IPS-NIHi7 (cell line): ENCODE data around the gene TRPT1.

ENCODE experiments used
- DNase-seq: peaks from one replicate; pipeline ENCODE4 v3.0.0; 2012; ENCODE audit warnings: mixed read lengths; ENCODE audit errors: extremely low spot score

Gene TRPT1

DNA sequence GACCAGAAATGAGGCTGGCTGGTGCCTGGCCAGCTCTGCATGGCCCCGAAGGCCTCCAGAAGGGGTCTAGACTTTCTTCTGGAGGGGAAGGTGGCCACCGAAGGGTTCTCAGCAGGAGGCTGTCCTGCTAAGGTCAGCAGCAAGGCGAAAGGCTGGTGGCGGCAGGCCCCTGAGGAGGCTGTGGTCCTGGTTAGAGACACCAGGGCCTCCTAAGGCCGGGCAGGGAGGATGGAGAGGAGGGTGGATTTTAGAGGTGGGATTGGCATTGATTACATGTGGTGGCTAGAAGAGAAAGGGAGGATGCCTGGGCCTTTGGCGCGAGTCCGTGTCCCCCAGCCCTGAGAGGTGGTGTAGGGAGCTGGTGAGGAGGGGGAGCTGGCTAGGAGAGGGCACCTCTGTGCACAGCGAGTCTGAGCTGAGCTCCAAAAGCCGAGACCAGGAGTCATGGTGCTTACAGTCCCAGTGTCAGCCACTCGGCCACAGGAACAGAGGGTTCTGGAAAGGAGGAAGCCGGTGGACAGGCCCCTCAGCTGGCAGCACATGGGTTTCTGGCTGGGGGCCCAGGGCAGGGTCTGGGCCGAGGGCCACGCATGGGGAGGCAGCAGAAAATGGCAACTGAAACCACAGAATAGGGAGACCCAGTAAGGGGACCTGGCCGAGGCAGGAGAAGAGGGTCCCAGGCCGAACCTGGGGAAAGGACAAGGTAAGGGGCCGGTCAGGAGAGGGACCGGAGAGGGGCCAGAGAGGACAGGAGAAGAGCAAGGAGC, 17.0 kb downstream of the TRPT1 start:
- no peak for DNase-seq

DNA sequence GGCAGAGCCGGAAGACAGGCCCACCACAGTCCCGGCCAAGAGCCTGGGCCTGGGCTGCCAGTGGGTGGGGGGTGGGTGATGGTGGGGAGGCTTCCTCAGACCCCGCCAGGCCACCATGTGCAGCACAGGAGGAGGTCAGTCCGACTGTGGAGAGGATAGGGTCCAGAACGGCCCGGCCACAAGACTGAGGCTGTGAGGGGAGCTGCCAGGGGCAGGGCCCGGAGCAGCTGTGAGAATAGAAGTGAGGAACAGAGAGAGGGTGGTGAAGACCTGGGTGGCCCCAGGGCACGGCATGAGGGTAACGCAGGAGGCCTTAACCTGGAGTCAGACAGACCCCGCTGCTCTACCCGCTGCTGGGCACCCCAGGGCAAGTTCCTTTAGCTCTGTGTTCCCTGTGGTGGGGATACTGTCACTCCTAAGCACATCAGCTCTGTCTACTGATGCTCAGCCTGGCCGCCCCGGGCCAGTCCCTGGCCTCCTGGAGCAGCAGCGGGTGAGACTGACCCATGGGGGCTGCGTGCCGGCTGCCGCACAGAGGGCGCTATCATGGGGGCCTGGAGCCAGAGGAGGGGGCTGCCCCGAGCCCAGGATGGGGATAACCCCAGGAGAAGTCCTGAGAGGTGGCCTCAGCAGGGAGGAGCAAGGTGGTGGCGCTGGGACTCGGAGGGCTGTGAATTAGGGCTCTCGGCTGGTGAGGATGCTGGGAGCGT, 17.7 kb downstream of the TRPT1 start:
- DNase-seq, result no peak

DNA sequence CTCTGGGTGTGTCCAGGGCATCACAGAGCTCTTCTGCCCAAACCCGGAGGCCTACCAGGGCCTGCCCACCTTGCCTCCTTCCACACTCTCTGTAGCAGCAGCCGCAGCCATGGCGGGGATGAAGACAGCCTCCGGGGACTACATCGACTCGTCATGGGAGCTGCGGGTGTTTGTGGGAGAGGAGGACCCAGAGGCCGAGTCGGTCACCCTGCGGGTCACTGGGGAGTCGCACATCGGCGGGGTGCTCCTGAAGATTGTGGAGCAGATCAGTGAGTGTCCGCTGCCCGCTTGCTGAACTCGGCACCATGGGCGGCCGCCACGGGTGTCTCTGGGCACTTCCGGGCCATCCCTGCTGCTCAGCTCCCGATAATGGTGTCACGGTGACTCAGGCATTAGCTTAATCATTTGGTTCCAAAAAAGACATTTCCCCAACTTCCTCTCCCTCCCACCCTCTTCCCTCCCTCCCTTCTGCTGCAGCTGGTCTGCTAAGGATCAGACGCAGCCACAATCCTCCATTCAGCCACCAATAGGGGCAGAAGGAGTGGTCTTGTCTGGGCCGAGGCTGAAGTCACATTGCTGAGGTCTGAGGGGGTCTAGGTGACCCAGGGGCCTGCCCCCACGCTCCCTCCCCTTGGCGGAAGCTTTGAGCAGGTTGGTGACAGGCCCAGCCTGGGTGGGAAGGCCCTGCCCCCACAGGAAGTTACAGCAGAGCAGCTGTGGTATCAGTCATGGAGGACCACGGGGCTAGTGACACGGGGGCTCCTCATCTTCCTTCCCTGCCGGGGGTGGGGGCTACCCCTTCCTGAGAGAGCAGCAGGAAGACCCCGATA, 18.5 kb downstream of the TRPT1 start:
- DNase-seq, result no peak

DNA sequence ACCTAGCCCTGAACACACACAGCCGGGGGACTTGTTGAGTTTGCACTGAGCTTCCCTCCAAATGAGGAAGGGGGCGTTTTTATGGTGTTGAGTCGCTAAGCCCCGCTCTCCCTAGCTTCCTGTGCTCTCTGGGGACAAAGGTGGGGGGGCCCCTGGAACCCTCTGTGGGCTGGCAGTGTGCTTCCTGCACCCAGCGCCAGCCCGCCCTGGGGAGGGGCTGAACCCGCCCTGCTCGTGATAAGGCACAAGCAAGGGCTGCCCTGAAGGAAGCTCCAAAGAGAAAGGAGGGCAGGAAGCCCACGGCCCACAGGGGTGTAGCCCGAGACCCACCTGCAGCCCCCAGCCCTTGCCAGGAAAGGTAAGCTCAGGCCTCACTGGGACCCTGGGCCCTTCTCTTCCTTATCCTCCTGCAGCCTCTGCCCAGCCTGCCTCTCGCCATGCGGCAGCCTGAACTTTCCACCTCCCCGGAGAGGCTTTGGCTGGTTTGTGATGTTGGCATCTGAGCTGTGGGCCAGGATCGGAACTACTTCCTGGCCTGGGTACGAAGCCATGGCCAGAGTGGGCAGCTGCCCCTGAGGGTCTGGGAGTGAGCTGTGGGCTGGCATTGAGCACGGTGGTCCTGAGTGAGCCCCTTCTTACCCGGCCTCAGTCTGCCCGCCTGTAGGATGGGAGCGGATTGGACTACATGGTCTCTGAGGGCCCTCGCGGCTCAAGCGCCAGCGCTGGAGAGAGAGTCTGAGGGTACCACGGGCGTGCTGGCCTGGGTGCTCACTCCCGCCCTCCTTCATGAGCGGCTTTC, 19.3 kb downstream of the TRPT1 start, which contains the start of gene FERMT3:
TSS of gene FERMT3 (plus strand) at position 265 of the 799 bp plus-strand sequence. CDS start 644 bp downstream, outside the sequence.
- no peak for DNase-seq

DNA sequence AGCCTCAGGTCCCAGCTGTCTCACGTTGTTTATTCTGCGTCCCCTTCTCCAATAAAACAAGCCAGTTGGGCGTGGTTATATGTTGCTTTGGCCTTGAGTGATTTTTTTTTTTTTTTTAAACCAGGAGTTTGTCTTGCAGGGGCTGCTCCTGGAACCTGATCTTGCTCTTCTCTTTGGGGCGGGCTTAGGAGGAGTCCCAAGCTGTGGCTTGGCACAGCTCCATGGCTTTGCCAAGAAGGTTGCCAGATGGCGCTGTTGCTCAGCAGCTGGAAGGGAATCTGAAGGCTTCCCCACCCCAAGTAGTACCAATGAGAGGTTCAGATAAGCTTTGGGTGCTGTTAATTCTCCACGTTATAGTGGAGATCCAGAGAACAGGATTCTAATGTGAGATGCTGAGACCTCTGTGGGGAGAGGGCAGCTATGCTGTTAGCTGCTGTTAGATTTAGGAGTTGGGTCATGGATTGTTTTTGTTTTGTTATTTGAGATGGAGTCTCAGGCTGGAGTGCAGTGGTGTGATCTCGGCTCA, 21.5 kb downstream of the TRPT1 start:
- peak; percentile 91 for DNase-seq

DNA sequence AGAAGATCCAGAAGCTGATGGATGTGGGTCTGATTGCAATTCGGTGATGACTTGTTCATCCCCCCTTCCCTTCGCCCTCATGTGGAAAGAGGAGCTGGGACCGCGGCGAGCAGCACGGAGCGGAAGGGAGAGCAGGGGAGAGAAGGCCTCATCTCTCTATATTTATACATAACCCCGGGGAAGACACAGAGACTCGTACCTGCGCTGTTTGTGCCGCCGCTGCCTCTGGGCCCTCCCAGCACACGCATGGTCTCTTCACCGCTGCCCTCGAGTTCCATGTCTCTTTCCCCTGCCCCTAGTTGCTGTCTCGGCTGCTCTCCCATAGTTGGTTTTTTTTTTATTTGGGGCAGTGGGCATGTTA, 21.9 kb downstream of the TRPT1 start:
- no peak for DNase-seq

DNA sequence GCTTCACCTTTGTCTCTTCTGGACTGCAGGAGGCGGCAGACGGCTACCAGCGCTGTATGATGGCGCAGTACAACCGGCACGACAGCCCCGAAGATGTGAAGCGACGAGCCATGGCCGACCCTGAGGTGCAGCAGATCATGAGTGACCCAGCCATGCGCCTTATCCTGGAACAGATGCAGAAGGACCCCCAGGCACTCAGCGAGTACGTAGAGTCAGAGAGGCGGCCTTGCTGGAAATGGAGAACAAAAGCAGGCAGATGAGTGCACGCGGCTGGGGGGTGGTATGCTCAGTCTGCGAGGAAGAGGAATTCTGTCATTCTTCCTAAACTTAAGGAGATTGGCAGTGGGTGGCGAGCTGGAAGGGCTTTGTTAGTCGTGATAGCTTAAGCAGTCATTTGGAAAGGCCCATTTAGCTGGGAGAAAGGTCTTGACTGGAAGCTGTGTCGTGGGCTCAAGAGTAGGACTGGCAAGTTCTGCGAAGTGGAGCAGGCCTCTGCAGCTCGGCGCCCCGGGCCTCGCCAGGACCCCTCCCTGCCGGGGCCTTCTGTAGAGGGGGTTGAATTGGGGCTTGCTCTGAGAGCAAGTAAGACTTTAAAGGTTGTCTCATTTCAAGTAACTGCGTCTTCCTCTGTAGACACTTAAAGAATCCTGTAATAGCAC, 22.4 kb downstream of the TRPT1 start:
- no peak for DNase-seq

DNA sequence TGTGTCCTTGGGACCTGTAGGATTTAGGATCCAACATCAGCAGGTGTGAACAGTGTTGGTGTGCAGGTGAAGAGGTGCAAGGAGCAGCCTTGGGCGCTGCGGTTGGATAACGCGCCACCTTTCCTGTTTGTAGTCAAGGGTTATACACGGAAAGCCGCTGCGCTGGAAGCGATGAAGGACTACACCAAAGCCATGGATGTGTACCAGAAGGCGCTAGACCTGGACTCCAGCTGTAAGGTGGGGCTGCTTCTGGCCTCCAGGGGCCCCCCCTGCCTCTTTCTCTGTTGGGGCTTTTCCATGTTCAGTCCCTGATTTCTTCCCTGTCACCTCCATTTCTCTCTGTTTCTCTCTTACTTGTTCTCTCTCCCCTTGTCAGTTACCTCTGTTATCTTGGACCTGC, 23.0 kb downstream of the TRPT1 start:
- no peak for DNase-seq

DNA sequence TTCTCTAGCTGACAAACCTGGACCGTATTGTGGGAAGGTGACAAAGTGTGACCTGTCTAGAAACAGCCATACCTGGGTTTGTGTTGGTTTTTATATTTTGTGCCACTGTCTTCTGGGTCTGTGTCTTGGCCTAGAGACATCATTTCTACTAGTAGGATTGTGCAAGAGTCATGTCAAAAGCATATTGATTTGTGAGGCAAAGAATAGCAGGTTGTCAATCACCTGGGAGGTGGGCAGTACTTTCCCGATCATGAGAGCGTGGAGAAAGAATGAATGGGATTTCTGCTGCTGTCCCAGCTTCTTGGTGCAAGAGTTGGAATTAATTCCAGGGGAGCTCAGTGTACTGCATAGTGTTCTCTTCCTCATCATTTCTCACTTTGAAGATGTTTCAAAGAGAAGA, 24.4 kb downstream of the TRPT1 start:
- no peak for DNase-seq

DNA sequence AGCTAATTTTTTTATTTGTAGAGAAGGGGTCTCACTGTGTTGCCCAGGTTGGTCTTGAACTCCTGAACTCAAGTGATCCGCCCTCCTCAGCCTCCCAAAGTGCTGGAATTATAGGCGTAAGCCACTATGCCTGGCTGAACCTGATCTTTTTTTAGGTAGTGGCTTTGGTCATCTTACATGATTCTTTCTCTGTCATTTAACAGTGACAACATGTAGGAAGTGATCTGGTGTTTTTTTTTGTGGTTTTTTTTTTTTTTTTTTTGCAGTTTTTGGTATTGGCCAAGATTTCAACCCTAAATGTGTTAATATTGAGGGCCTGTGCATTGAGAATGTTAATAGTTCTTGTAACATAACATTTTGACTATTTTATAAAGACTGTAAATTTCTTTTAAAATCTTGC, 27.5 kb downstream of the TRPT1 start:
- DNase-seq, result no peak

DNA sequence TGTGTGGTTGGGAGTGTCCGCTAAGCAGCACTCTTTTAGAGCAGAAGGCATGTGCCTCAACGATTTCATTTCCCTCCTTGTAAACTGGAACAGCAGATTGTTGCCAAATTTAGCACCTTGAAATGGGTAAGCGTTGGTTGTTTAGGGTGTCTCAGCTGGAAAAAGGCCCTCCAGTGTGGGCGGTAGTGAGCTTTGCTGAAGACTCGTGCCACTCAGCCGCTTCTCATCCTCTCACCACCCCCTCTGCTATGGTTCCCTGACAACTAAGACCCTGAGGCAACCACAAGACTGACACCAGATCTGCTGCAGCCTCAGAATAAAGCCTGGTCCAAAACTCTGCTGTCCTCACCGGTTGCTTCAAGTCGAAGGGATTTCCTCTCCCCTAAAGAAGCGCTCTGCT, 29.4 kb downstream of the TRPT1 start:
- DNase-seq, result no peak

DNA sequence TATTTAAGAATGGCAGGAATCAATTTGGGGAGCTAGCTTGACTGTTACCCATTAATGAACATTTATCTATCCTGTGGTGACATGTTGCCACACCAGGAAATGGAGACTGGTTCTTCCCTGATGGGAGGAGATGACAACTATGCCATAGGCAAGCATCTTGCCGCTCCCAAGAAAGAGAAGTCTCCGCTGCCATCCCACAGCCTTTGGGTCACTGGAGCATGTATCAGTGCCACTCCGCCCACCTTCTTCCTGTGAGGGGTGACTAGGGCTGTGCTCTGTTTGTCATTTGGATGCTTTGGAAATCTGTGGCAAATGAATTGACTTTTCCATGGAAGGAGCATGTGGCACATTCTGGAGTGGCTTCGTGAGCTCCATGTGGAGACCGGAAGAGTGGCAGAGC, 33.6 kb downstream of the TRPT1 start:
- no peak for DNase-seq

DNA sequence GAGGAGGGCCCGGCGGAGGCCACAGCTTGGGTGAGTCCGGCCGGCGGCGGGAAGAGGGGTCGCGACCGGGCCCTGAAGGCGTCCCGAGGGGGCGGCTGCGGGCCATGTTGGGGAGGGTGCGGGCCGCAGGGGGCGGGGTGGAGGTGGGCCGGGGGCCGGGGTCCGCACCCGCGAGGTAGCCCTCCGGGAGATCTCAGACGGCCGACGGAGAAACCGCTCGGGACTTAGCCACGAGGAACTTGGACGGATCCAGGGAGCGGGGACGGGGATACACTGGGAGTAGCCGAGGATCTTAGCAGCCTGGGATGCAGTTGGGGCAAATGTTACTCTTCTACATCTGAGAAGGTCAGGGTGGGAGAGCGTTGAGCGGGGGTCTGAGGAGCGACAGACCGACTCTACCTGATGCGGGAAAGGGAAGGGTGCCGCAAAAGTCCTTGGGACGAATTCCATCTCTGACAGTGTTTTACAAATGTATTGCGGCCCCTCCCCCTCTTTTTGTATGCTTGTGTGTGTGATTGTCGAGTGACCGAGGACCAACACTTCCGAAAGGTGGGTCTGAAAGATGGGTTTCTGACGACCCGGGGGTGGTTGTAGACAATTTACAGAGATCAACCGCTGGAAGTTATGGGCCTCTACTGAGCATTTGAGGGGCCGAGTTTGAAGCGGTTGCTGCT, 39.4 kb downstream of the TRPT1 start:
- no peak for DNase-seq

DNA sequence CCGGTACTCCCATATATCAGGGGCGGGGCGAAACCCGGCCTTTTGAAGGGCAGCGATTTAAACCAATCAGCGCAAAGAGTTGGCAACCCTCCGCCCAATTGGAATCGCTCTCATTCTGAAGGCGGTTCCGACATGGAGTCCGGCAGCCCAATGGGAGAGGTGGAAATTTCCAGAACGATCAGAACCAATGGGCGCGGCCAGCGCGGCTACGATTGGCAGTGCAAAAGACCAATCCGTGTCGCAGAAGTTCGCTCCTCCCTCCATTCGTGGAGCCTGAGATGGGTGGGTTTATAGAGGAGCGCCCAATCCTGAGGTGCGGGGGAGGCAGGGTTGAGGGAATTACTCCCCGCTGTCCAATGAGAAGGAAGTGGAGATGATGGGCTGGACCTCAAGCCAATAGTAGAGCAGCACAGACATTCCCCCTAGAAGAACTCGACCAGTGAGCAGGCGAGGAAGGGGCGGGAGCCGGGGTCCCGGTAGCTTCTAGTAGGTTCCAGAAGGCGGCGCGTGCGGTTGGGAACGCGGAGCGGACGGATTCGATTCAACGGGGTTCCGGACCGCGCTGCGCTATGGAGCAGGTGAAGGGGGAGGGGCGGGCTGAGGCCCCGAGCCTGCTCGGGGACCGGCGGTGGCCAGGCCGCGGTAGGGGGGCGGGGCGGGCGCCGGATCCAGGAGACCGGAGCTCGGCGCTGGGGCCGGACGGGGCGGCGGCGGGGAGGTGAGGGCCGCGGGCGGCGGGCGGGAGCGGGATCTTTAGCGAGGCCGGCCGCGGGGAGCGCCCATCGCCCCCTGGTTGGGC, 40.1 kb downstream of the TRPT1 start, which contains the start of gene STIP1:
TSS of gene STIP1 (plus strand) at position 479 of the 799 bp plus-strand sequence. CDS start at position 570, 91 bp downstream.
- DNase-seq, result peak; percentile 98

DNA sequence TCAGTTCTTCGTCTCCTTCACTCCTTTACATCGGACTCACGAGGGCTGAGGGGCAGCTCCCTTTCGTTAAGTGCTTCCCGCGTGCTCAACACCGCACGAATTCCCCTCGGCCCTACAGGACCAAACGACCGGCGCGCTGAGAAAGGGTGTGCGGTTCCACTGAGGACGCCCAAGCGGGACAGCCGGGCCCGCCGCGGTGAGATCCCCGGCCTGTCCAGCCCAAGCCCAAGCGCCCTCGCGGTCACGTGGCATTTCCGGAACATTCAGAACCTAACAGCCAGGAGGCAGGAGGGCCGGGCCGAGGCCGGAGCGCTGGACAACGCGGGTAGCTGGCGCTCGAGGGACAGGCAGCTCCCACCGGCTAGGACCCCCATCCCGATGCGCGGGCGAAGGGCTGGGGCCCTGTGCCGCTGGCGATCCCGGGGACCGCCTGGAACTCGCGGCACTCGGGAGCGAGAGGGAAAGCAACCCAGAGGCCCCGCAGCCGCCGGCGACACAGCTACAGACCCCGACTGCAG, 40.8 kb downstream of the TRPT1 start:
- no peak for DNase-seq

DNA sequence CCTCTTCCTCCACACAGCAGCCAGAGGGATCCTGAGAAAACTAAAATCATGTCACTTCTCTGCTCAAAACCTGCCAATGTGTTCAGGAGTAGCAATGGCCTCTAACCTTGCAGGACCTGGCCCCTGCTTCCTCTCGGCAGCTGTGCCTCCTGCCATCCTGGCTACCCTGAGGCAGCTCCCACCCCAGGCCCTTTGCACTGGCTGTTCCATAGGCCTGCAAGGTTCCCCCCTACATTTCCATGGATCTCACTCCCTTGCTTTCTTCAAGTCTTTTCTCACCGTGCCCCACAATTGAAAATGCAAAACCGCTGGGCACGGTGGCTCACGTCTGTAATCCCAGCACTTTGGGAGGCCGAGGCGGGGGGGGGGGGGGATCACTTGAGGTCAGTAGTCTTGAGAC, 42.1 kb downstream of the TRPT1 start:
- no peak for DNase-seq

DNA sequence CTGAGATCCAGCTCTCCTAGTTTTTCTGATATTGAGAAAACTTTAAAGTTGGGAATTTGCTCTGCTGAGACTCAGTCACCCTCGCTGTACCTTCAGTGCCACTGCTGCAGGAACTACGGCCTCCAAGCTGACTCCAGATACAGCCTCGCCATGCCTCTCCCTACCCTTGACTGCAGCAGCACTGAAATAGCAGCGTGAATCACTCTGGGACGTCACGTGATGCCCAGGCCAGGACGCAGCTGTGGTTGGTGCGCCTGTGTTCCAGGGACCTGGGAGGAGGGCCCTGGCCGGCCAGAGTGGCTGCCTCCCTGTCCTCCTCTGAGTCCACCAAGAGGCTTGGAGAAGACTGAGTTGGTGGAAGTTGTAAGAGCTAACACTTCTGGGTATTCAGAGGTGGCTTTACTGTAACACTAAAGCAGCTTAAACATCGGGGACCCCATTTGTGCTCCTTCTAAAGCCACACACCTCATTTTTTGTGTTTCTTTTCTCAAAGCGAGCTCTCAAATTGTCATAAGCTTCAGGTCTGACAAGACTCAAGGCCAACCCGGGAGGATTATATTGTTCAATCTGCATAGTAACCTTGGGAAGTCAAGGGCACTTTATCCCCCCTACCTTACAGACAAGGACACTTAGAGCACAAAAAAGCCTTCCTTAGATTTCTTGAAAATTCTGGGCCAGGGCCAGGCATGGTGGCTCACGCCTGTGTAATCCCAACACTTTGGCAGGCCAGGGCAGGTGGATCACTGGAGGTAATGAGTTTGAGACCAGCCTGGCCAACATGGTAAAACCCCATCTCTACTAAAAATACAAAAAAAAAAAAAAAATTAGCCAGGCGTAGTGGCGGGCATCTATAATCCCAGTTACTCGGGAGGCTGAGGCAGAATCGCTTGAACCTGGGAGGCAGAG, 44.2 kb downstream of the TRPT1 start:
- peak; percentile 84 for DNase-seq

DNA sequence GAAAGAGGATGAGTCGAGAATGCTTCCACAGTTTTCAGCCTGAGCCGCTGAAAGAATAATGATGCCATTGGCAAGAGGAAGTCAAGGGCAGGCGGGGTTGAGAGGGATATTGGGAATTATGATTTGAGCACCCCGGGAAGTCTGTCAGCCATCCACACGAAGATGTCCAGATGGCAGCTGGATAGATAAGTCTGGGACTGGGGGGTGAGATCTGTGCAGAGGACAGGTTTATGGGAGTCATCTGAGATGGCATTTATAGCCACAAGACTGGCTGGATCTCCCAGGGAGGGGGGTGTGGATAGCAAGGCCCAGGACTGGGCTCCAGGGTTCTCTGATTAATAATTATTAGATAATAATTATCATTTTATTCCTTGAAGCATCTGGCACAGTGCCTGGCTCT, 45.1 kb downstream of the TRPT1 start:
- DNase-seq, result no peak
